SKM-1 (cell line): ENCODE data around the gene CMIP.
"Not testable (repeated sequence)": the region's sequence is repeated elsewhere in the genome, so short reads cannot be mapped to it uniquely, and the experiment has no call there.

ENCODE experiments used
- DNase-seq: peaks from one replicate; lab custom pipeline; 2025; ENCODE audit not compliant: unreplicated experiment; lab: John Stamatoyannopoulos, UW

The CMIP gene

DNA sequence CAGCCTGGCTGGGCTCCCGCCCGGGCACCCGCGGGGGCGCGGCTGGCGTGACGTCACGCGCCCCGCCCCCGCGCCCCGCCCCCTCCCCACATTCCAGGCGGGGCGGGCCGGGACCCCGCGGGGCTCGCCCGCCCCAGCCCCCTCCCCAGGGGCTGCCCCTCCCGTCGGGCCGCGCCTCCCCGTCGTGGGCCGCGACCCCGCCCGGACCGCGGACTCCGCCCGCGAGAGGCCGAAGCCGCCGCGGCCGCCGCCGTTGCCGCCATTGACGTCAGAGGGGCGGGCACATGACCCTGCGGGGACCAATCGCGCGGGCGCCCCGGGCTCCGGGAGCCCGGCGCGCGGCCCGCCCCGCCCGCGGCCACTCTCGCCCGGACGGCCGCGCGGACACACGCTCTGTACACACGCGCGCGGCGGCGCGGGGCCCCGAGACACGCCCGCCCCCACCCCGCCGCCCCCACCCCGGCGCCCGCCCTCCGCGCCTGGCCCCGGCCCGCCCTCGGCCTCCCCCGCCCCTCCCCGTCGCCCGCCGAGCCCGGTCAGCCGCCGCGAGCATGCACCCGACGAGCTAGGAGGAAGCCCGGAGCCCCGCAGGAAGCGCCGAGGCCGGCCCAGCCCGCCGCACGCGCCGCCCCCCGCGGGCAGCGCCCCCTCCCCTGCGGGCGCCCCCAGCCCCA is at the start of gene CMIP:
CMIP (plus strand) TSS at position 361 of the 674 bp plus-strand sequence.
- peak; percentile 68 for DNase-seq

DNA sequence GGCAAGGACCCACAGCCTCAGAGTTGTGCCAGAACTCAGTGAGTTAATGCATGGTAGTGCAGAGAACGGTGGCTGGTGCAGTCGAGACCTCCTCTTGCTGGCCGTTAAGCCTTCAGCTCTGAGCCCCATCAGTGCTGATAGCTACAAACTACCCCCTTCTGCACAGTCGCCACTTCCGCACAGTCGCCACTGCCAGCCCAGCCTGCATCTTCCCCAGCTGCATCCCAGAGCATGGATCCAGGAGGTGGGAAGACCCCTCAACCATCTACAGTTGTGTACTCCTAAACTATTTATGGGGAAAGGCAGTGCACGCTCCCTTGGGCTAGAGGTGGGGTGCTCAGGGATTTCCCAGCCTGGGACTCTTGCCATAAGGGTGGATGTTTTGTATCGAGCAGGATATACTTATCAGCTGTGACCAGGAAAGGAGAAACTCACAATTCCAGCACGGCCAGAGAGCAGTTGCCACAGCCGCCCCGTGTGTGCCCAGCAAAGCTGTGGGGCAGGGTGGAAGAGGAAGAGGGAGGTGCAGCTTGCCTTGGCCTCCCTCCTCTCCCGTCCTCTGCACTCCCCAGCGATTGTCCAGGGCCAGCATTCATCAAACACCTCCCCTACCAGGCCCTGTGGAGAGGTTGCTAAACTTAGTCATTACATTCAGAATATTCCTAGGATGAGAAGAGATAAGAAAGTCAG is 49.5 kb upstream of the CMIP start:
- no peak for DNase-seq

- no peak for DNase-seq
Observed at GRCh38 chr16:81397058-81397878, 47.3 kb upstream of the CMIP start.

- no peak for DNase-seq
Observed at GRCh38 chr16:81397879-81398520, 46.6 kb upstream of the CMIP start.

DNA sequence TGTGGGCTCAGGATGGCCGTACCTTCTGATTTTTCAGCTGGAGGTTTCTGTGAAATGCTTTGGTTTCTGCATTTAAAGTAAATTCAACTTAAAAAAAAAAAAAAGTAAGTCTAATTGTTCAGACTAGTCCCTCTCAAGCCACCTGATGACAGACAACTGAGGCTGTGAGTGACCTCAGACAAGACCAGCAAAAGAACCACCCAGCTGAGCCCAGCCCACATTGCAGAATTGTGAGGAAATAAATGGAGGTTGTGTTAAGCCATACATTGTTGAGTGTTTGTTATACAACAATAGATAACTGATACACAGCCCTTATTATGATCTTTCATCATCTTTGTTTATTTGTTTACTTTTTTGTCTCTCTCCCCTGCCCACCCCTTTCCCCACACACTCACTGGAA is 44.7 kb upstream of the CMIP start:
- no peak for DNase-seq

DNA sequence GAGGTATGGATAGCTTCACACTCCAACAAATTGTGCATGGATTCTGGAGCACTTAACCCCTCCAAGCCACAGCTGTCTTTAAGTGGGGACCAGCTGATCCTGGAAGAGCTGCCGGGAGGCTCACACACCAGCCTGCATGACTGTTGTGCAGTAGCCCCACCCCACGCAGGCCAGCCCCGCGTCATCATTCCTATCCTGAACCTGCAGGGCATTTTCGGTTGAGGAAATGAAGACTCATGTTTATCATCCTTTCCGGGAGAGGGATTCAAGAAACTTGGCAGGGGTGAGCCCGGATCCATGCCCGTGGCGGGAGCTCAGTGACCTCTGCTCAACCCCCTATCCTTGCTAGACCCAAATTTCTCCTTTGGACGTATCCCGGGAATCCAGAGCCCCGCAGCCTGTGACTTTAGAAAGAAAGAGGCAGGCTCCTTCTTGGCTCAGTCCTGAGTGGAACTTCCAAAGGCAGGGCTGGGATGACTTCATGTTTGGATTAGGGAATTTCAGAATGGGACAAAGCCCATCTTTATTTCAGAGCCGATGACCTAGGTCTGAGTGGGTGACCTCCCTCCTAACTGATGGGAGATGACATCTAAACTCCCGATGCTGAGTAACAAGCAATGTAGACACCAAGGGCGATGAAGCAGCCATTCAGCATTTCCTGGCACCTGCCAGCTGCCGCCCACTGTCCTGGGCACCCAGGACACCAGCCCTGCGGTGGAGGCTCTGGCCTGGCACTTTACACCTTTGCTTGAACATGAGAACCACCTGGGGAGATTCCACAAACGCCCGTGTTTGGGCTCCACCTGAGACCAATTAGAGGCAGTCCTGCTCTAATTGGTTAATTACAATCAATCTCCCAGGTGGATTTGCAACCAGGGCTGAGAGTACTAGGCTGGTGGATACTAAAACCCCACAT is 43.3 kb upstream of the CMIP start:
- no peak for DNase-seq

DNA sequence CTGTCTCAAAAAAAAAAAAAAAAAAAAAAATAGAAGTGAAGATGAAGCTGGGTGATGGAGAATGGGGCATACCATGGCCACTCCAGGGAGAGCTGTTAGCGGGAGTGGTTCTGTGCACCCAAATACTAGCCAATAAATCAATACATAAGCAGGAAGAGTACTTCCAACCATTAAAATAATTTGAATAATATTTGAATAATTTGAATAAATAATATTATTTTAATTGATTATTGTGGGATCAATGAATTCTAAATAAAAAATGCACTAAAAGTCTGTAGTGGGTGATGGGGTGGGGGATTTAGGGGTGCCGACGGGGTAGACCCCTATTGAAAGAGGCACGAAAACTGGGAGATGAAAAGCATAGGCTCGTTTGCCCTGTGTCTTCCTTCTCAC is 41.4 kb upstream of the CMIP start:
- no peak for DNase-seq

GRCh38 chr16:81403601-81404391 is 40.8 kb upstream of the CMIP start:
- DNase-seq, result peak; percentile 78

DNA sequence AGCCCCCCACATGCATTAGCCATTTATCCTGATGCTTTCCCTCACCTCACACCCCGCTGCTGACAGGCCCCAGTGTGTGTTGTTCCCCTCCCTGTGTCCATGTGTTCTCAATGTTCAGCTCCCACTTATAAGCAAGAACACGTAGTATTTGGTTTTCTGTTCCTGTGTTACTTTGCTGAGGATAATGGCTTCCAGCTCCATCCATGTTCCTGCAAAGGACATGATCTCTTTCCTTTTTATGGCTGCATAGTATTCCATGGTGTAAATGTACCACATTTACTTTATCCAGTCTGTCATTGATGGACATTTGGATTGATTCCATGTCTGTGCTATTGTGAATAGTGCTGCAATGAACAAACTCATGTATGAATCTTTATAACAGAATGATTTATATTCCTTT is 39.6 kb upstream of the CMIP start:
- not testable (repeated sequence) for DNase-seq

GRCh38 chr16:81405702-81406113 is 38.9 kb upstream of the CMIP start:
- no peak for DNase-seq

- no peak for DNase-seq
Observed at GRCh38 chr16:81408409-81408950, 36.1 kb upstream of the CMIP start.

DNA sequence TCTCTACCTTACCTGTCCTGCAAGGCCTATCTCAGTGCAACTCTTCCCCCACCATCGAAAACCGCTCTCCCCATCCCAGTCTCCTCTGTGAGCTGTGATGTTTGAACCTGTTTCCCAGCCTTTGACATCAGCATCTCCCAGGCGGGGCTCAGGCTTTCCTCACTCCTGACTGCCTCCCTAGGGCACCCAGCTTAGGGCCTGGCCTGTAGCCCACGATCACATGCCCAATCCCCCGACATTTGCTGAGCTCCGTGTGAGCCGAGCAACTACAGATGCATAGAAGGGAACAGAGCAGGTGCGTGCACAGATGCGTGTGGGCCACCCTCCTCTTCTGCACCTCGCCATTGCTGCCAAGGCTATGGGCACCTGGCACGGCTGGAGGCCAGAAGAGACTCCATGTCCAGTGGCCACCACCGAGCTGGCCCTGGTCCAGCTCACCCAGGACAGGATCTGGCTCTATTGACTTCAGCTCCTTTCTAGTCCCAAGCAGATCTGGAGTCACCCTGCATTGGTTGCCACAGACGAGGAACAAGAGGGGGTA is 35.5 kb upstream of the CMIP start:
- DNase-seq, result no peak

DNA sequence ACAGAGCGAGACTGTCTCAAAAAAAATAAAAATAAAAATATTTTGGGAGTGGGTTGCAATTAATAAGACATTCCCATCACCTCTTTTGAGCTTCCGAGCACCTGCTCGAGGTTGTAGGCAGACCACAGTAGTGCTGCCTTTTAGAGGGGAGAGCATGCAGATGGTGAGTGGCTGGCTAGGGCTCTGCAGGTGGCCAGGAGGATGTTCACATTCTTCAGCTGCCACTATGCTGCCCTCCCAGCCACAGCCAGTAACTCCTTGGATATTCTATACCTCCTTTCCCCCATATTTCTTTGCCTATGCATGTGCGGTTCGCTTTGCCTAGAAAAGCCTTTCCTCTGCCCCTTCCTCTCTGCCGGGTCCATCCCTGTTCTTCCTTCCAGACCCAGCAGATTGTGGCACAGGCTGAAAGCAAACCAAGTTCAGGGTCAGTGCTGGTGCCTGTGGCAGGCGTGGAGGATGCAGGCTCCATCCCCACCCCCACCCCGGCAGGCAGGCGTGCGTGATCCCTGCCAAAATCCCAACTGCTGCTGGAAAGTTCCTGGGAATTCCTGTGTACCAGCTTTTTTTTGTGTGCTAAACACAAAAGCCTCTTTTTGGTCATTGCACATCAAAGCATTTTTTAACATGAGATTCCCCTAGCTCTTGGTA is 33.8 kb upstream of the CMIP start:
- DNase-seq, result no peak

DNA sequence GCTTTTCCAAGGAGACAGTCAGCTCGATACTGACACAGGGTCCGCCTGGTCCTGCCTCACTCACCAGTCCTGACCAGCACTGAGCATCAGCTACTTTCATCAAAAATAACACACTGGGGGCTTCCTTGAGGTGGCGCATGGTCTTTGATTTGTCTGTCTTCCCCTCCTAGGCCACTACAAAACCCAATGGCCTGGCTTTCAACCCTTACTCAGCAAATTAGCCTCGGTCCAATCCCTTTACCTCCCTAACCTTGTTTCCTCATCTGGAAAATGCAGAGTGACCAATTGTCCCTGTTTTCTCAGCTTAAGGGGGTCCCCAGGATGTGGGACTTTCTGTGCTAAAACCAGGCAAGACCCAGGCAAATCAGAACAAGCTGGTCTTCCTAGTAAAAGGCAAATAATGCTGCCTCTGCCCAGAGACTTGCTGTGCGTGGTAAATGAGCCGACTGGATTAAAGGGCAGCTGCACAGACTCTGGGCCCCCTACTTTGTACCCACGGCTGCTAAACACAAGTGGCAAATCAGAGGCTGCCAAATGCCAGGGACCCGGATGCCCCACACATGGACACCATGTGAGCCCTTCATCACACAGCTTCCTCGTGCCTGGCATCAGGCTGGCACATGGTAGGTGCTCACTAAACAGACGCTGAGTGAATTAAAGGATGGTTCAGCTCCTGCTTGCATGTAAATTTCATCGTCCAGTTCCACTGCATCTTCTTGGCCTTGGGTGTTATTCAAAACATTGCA is 31.2 kb upstream of the CMIP start:
- no peak for DNase-seq

DNA sequence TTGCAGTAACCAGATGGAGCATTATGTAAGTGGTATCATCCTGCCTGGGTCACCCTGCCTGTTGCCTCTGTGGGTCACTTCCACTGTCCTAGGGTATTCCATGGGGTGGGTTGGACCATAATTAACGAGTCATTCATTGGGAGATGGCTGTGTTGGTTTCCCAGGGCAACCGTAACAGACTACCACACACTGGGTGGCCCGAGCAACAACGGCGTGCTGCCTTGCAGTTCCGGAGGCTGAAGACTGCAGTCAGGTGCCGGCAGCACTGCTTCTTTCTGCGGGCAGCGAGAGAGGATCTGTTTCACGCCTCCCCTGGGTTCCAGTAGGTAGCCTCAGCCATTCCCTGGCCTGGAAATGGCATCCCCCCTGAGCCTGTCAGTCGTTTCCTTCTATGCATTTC is 28.9 kb upstream of the CMIP start:
- no peak for DNase-seq

DNA sequence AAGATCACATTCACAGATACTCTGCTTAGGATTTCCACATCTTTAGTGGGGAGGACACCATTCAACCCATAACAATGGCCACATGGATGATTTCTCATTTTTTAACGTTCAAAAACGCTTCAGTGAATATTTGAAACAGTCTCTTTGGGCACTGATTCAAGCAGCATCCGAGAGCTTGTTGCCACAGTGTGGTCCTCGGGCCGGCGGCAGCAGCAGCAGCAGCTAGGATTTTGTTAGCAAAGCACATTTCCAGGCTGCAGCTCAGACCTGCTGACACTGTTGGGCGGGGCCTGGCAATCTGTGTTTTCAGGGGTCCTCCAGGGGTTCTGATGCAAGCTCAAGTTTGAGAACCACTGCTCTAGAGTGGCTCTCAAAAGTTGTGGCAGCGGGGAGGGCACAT is 27.9 kb upstream of the CMIP start:
- no peak for DNase-seq

GRCh38 chr16:81417210-81417609 is 27.4 kb upstream of the CMIP start:
- DNase-seq, result no peak

DNA sequence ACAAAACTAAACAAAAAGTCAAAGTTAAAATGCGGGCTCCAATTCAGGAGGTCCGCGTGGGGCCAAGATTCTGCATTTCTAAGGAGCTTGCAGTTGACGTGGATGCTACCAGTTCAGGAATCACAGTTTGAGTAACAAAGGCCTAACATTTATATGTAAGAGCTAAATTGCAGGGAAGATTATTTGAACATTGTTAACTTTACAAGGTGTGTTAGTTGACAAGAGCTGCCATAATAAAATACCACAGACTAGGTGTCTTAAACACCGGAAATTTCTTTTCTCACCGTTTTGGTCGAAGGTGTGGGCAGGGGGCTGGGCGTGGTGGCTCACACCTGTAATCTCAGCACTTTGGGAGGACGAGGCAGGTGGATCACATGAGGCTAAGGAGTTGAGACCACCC is 24.8 kb upstream of the CMIP start:
- DNase-seq, result no peak
